ENCODE results near the gene LARP4B. TPM values are rescaled to one million over a fixed set of nuclear protein-coding genes. Genes with fewer than 3 reads are reported as not detected.
A peak's percentile ranks its signal among the peaks of the same experiment; 100 is the strongest.

Gene LARP4B
- total RNA-seq, 1 donor from 2014 or later = 101 TPM

DNA sequence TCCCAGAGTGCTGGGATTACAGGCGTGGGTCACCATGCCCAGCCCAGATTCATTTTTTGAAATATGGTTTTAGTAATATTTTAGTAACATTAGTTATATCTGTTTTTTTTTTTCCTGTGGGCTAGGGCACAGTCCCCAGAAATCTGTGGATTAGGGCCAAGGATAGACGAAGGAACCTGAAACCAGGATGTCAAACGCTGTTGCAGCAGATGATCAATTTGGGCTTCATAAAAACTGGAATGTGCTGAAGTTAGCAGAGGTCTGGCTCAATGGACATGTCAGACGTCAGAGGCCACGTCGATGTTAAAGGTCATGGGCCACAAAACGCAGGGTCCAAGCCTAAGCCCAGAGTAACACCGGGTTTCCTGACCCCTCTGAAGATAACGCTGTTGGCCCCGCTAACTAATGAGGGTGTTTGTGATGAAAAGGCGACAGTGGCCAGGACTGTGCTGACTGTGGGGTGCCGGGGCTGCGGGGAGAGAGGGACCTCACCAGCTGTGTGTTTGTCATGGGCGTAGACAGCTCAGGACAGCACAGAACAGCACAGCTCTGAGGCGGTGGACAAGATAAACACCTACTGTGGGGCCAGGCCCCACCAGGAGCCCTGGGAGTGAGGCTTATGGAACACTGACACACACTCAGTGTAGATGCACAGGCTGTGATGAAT, 32.9 kb upstream of the LARP4B start:
- Histone ChIP-seq H3K4me3 (ENCODE audit: insufficient read depth, low read depth, low read length) (no peak overlapping the region), H4K20me1 (ENCODE audit: insufficient read depth, low read length) (no peaks in the 10 kb centered on the region), H3K9ac (ENCODE audit: low read length) (no peak overlapping the region), H3K4me1 (ENCODE audit: insufficient read depth, low read length) (no peaks in the 10 kb centered on the region), H3K79me2 (ENCODE audit: insufficient read depth, low read length) (no peaks in the 10 kb centered on the region), H3K9me3 (ENCODE audit: insufficient read depth, low read depth, low read length) (no peaks in the 10 kb centered on the region), H3K36me3 (ENCODE audit: insufficient read depth, low read length) (no peaks in the 10 kb centered on the region), H3K4me2 (ENCODE audit: low read length) (no peak overlapping the region), H3K27ac (ENCODE audit: low read depth, low read length) (no peak overlapping the region), H2AFZ (ENCODE audit: low read depth, low read length) (no peak overlapping the region), H3K27me3 (ENCODE audit: insufficient read depth, low read length) (no peaks in the 10 kb centered on the region)
- H3K27ac Mint-ChIP-seq (ENCODE audit: unreplicated experiment) = no peak overlapping the region
- FAIRE-seq (no peak), DNase-seq (ENCODE audit: low read depth) (no peak)
- H3K4me3 Mint-ChIP-seq (ENCODE audit: unreplicated experiment) = no peak overlapping the region
- peaks cover 15% of the 10 kb centered on the region for H3K27me3 Mint-ChIP-seq (ENCODE audit: low read depth, unreplicated experiment)
- TF ChIP-seq, protein P1, sequence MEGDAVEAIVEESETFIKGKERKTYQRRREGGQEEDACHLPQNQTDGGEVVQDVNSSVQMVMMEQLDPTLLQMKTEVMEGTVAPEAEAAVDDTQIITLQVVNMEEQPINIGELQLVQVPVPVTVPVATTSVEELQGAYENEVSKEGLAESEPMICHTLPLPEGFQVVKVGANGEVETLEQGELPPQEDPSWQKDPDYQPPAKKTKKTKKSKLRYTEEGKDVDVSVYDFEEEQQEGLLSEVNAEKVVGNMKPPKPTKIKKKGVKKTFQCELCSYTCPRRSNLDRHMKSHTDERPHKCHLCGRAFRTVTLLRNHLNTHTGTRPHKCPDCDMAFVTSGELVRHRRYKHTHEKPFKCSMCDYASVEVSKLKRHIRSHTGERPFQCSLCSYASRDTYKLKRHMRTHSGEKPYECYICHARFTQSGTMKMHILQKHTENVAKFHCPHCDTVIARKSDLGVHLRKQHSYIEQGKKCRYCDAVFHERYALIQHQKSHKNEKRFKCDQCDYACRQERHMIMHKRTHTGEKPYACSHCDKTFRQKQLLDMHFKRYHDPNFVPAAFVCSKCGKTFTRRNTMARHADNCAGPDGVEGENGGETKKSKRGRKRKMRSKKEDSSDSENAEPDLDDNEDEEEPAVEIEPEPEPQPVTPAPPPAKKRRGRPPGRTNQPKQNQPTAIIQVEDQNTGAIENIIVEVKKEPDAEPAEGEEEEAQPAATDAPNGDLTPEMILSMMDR (IDR thresholded peaks at IDR 0.05; ENCODE audit: insufficient read depth, low read depth, low read length) = no peak
- no peak for TF ChIP-seq EZH2 (IDR thresholded peaks at IDR 0.05; ENCODE audit: insufficient read depth, low read length)
- H3K4me1 Mint-ChIP-seq (ENCODE audit: low read depth, unreplicated experiment) = peaks cover 3% of the 10 kb centered on the region
- no peaks in the 10 kb centered on the region for H3K36me3 Mint-ChIP-seq (ENCODE audit: low read depth, unreplicated experiment)
- H3K9me3 Mint-ChIP-seq (ENCODE audit: unreplicated experiment) = peaks cover 9% of the 10 kb centered on the region

DNA sequence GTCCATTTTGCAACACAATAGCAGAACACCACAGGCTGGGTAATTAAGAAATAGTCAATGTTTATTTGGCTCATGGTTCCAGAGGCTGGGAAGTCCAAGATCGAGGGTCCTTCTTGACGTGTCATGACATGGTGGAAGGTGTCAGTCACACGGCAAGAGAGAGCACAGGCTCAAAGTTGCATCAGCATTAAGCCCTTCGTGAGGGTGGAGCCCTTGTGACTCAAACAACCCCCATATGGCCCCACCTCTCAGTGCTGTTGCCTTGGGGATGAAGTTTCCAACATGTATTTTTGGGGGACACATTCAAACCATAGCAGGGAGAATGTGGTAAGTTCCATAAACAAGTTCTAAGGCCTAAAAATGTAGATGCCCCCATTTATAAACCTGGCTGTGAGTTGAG, 32.1 kb upstream of the LARP4B start:
- H3K4me1 ChIP-seq (ENCODE audit: insufficient read depth, low read length) = no peaks in the 10 kb centered on the region
- FAIRE-seq = no peak
- H3K9ac ChIP-seq (ENCODE audit: low read length) = no peak overlapping the region
- Mint-ChIP-seq H3K36me3 (ENCODE audit: low read depth, unreplicated experiment) (no peaks in the 10 kb centered on the region), H3K9me3 (ENCODE audit: unreplicated experiment) (peaks cover 11% of the 10 kb centered on the region), H3K27me3 (ENCODE audit: low read depth, unreplicated experiment) (peaks cover 13% of the 10 kb centered on the region), H3K4me3 (ENCODE audit: unreplicated experiment) (no peak overlapping the region), H3K4me1 (ENCODE audit: low read depth, unreplicated experiment) (peaks cover 3% of the 10 kb centered on the region), H3K27ac (ENCODE audit: unreplicated experiment) (no peak overlapping the region)
- no peaks in the 10 kb centered on the region for H3K79me2 ChIP-seq (ENCODE audit: insufficient read depth, low read length)
- DNase-seq (ENCODE audit: low read depth) = no peak
- no peak overlapping the region for H3K4me2 ChIP-seq (ENCODE audit: low read length)
- no peaks in the 10 kb centered on the region for H3K36me3 ChIP-seq (ENCODE audit: insufficient read depth, low read length)
- H4K20me1 ChIP-seq (ENCODE audit: insufficient read depth, low read length) = no peaks in the 10 kb centered on the region
- H2AFZ ChIP-seq (ENCODE audit: low read depth, low read length) = no peak overlapping the region
- TF ChIP-seq, protein P1 (IDR thresholded peaks at IDR 0.05; ENCODE audit: insufficient read depth, low read depth, low read length) = no peak
- TF ChIP-seq EZH2 (IDR thresholded peaks at IDR 0.05; ENCODE audit: insufficient read depth, low read length) = no peak
- no peaks in the 10 kb centered on the region for H3K27me3 ChIP-seq (ENCODE audit: insufficient read depth, low read length)
- H3K27ac ChIP-seq (ENCODE audit: low read depth, low read length) = no peak overlapping the region
- H3K4me3 ChIP-seq (ENCODE audit: insufficient read depth, low read depth, low read length) = no peak overlapping the region
- no peaks in the 10 kb centered on the region for H3K9me3 ChIP-seq (ENCODE audit: insufficient read depth, low read depth, low read length)

DNA sequence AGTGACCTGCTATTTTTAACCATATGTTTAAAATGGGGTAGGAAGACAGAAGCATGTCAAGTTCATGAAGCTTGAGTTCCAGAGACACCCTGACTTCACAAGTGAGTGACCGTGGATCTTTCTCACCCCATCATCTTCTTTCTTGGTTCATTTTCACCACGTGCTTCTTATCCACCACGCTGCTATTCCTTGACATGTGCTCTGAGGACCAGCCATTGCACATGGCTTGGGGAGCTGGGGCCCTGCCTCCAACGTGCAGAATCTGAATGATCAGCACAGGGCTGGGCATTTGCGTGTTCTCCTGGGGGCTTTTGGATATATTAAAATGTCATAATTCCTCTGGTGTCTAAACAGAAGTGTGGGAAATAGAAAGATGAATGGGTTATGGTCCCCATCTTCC, 31.7 kb upstream of the LARP4B start:
- Histone ChIP-seq H3K9me3 (ENCODE audit: insufficient read depth, low read depth, low read length) (no peaks in the 10 kb centered on the region), H3K4me3 (ENCODE audit: insufficient read depth, low read depth, low read length) (no peak overlapping the region), H2AFZ (ENCODE audit: low read depth, low read length) (no peak overlapping the region), H3K9ac (ENCODE audit: low read length) (no peak overlapping the region), H3K4me1 (ENCODE audit: insufficient read depth, low read length) (no peaks in the 10 kb centered on the region), H3K36me3 (ENCODE audit: insufficient read depth, low read length) (no peaks in the 10 kb centered on the region), H3K27me3 (ENCODE audit: insufficient read depth, low read length) (no peaks in the 10 kb centered on the region), H3K79me2 (ENCODE audit: insufficient read depth, low read length) (no peaks in the 10 kb centered on the region), H3K27ac (ENCODE audit: low read depth, low read length) (no peak overlapping the region), H4K20me1 (ENCODE audit: insufficient read depth, low read length) (no peaks in the 10 kb centered on the region), H3K4me2 (ENCODE audit: low read length) (no peak overlapping the region)
- peaks cover 11% of the 10 kb centered on the region for H3K9me3 Mint-ChIP-seq (ENCODE audit: unreplicated experiment)
- TF ChIP-seq, protein P1 (IDR thresholded peaks at IDR 0.05; ENCODE audit: insufficient read depth, low read depth, low read length) = no peak
- no peak for TF ChIP-seq EZH2 (IDR thresholded peaks at IDR 0.05; ENCODE audit: insufficient read depth, low read length)
- no peaks in the 10 kb centered on the region for H3K36me3 Mint-ChIP-seq (ENCODE audit: low read depth, unreplicated experiment)
- H3K4me1 Mint-ChIP-seq (ENCODE audit: low read depth, unreplicated experiment) = peaks cover 3% of the 10 kb centered on the region
- H3K27me3 Mint-ChIP-seq (ENCODE audit: low read depth, unreplicated experiment) = peaks cover 17% of the 10 kb centered on the region
- no peak overlapping the region for H3K4me3 Mint-ChIP-seq (ENCODE audit: unreplicated experiment)
- DNase-seq (ENCODE audit: low read depth) = no peak
- H3K27ac Mint-ChIP-seq (ENCODE audit: unreplicated experiment) = peak overlapping the region; percentile 87
- FAIRE-seq = no peak

Measured in astrocyte (in vitro differentiated cells and primary cell).